H9 (cell line): ENCODE results near the gene CRISPLD2. TPM values are rescaled to one million over a fixed set of nuclear protein-coding genes. Genes with fewer than 3 reads are reported as not detected.
A peak's percentile ranks its signal among the peaks of the same experiment; 100 is the strongest.

ENCODE experiments used
- DNase-seq: peaks from one replicate; pipeline ENCODE4 v3.0.0-alpha.2; 2017
- H2AFZ ChIP-seq: one replicate; pipeline ENCODE4 v1.6.1; 2013; ENCODE audit warnings: mild to moderate bottlenecking, low read length, control low read depth, moderate library complexity
- H2AK5ac ChIP-seq: 2 replicates; pipeline ENCODE4 v1.6.1; 2013; ENCODE audit warnings: low read length, control low read depth, mixed read lengths; ENCODE audit not compliant: insufficient read length
- H2BK120ac ChIP-seq: one replicate; pipeline ENCODE4 v1.6.1; 2013; ENCODE audit warnings: low read depth, mild to moderate bottlenecking, low read length, control low read depth, inconsistent platforms; ENCODE audit not compliant: poor library complexity, severe bottlenecking
- H2BK12ac ChIP-seq: 2 replicates; pipeline ENCODE4 v1.6.1; 2013; ENCODE audit warnings: low read length, control low read depth, mixed read lengths, low read depth; ENCODE audit not compliant: insufficient read length
- H2BK15ac ChIP-seq: 2 replicates; pipeline ENCODE4 v1.6.1; 2013; ENCODE audit warnings: low read depth, low read length, control low read depth
- H2BK20ac ChIP-seq: one replicate; pipeline ENCODE4 v1.6.1; 2013; ENCODE audit warnings: low read depth, mild to moderate bottlenecking, low read length, control low read depth, inconsistent platforms; ENCODE audit not compliant: poor library complexity, severe bottlenecking
- H2BK5ac ChIP-seq: 2 replicates; pipeline ENCODE4 v1.6.1; 2013; ENCODE audit warnings: low read length, control low read depth, mixed read lengths; ENCODE audit not compliant: insufficient read length
- H3K14ac ChIP-seq: 2 replicates; pipeline ENCODE4 v1.6.1; 2013; ENCODE audit warnings: low read length, control low read depth; ENCODE audit not compliant: insufficient read depth
- H3K18ac ChIP-seq: 2 replicates; pipeline ENCODE4 v1.6.1; 2013; ENCODE audit warnings: low read depth, mild to moderate bottlenecking, mixed read lengths, low read length, control low read depth; ENCODE audit not compliant: insufficient read length
- H3K23ac ChIP-seq: 2 replicates; pipeline ENCODE4 v1.6.1; 2013; ENCODE audit warnings: low read length, control low read depth, mixed read lengths, low read depth; ENCODE audit not compliant: insufficient read length
- H3K23me2 ChIP-seq: 2 replicates; pipeline ENCODE4 v1.6.1; 2013; ENCODE audit warnings: low read depth, mild to moderate bottlenecking, mixed read lengths, low read length, control low read depth; ENCODE audit not compliant: insufficient read length, poor library complexity, severe bottlenecking
- H3K27ac ChIP-seq: 2 replicates; pipeline ENCODE4 v1.5.1; 2013; ENCODE audit warnings: low read length, control low read depth, mixed read lengths, low read depth; ENCODE audit not compliant: insufficient read length
- H3K27me3 ChIP-seq: 2 replicates; pipeline ENCODE4 v1.6.1; 2013; ENCODE audit warnings: low read length, control low read depth, inconsistent platforms; ENCODE audit not compliant: insufficient read depth
- H3K4ac ChIP-seq: 2 replicates; pipeline ENCODE4 v1.6.1; 2013; ENCODE audit warnings: low read depth, mild to moderate bottlenecking, control low read depth, inconsistent platforms, low read length, moderate library complexity
- H3K4me1 ChIP-seq: 2 replicates; pipeline ENCODE4 v1.6.1; 2013; ENCODE audit warnings: low read length, control low read depth, inconsistent platforms; ENCODE audit not compliant: insufficient read depth
- H3K4me2 ChIP-seq: 2 replicates; pipeline ENCODE4 v1.6.1; 2013; ENCODE audit warnings: low read length, control low read depth, mixed read lengths; ENCODE audit not compliant: insufficient read length, insufficient read depth
- H3K56ac ChIP-seq: 2 replicates; pipeline ENCODE4 v1.6.1; 2013; ENCODE audit warnings: low read depth, mild to moderate bottlenecking, mixed read lengths, low read length, control low read depth; ENCODE audit not compliant: insufficient read length
- H3K79me1 ChIP-seq: 2 replicates; pipeline ENCODE4 v1.6.1; 2013; ENCODE audit warnings: low read depth, mild to moderate bottlenecking, moderate library complexity, low read length, control low read depth, inconsistent platforms; ENCODE audit not compliant: insufficient read depth, poor library complexity, severe bottlenecking
- H3K79me2 ChIP-seq: 2 replicates; pipeline ENCODE4 v1.6.1; 2013; ENCODE audit warnings: low read length, control low read depth, inconsistent platforms; ENCODE audit not compliant: insufficient read depth
- H3K9ac ChIP-seq: 2 replicates; pipeline ENCODE4 v1.6.1; 2013; ENCODE audit warnings: low read length, control low read depth, mixed read lengths; ENCODE audit not compliant: insufficient read length; ENCODE audit errors: extremely low read depth
- H3K9me3 ChIP-seq: one replicate; pipeline ENCODE4 v1.6.1; 2013; ENCODE audit warnings: low read depth, low read length, inconsistent platforms; ENCODE audit not compliant: control insufficient read depth
- H3T11ph ChIP-seq: one replicate; pipeline ENCODE4 v1.6.1; 2013; ENCODE audit warnings: mild to moderate bottlenecking, low read length, control low read depth, inconsistent platforms
- H4K20me1 ChIP-seq: one replicate; pipeline ENCODE4 v1.6.1; 2013; ENCODE audit not compliant: control insufficient read depth, insufficient read length, insufficient read depth
- H4K5ac ChIP-seq: 2 replicates; pipeline ENCODE4 v1.6.1; 2013; ENCODE audit warnings: low read depth, mild to moderate bottlenecking, mixed read lengths, low read length, control low read depth; ENCODE audit not compliant: insufficient read length
- H4K8ac ChIP-seq: replicated peaks from 2 replicates; pipeline ENCODE4 v1.6.1; 2013; ENCODE audit warnings: low read length, control low read depth, mixed read lengths, low read depth; ENCODE audit not compliant: insufficient read length
- H4K91ac ChIP-seq: 2 replicates; pipeline ENCODE4 v1.6.1; 2013; ENCODE audit warnings: low read depth, mild to moderate bottlenecking, moderate library complexity, mixed read lengths, low read length, control low read depth; ENCODE audit not compliant: insufficient read length
- H3K27ac Mint-ChIP-seq, 3 experiments: 2 replicates in 2 of 3; 3 replicates in 1 of 3; pipeline ENCODE4 v1.8.0; 2020 to 2021; ENCODE audit warnings: mixed read lengths in 3 of 3, mild to moderate bottlenecking in 1 of 3, moderate library complexity in 1 of 3
- H3K27me3 Mint-ChIP-seq: 2 replicates; pipeline ENCODE4 v1.8.0; 2021; ENCODE audit warnings: low read depth, mild to moderate bottlenecking, moderate library complexity, mixed read lengths
- H3K36me3 Mint-ChIP-seq, 3 experiments: 2 replicates in 2 of 3; 3 replicates in 1 of 3; pipeline ENCODE4 v1.8.0; 2020 to 2021; ENCODE audit warnings: low read depth in 3 of 3, mixed read lengths in 3 of 3; ENCODE audit not compliant: insufficient read depth in 1 of 3
- H3K4me1 Mint-ChIP-seq, 2 experiments: 2 replicates each; pipeline ENCODE4 v1.8.0; 2020; ENCODE audit warnings: mixed read lengths in 2 of 2
- H3K4me3 Mint-ChIP-seq, 2 experiments: 2 replicates in 1 of 2; 3 replicates in 1 of 2; pipeline ENCODE4 v1.8.0; 2020 to 2021; ENCODE audit warnings: mild to moderate bottlenecking in 2 of 2, mixed read lengths in 2 of 2, moderate library complexity in 1 of 2
- H3K9me3 Mint-ChIP-seq, 2 experiments: 2 replicates in 1 of 2; 3 replicates in 1 of 2; pipeline ENCODE4 v1.8.0; 2020; ENCODE audit warnings: mild to moderate bottlenecking in 2 of 2, mixed read lengths in 2 of 2, moderate library complexity in 1 of 2
- CTCF ChIP-seq: fragments of 200-600 bp; sonication (generic); conservative IDR thresholded peaks from 3 replicates; pipeline ENCODE4 v1.8.0; 2021; ENCODE audit warnings: antibody characterized with exemption, mild to moderate bottlenecking
- WGBS: extraction: QIAGEN DNeasy Blood & Tissue Kit; methylation state at CpG from one replicate; pipeline ENCODE4 v1.1.7; 2013; ENCODE audit warnings: missing lambda C conversion rate, low lambda C conversion rate, mixed read lengths; ENCODE audit not compliant: insufficient read length; ENCODE audit errors: extremely low coverage; 5-methylcytosine and 5-hydroxymethylcytosine counted together
- total RNA-seq: library from RNA; stranded (reverse); gene quantifications from 2 replicates; pipeline ENCODE4 v1.2.1, GENCODE V29; 2021

CRISPLD2 gene
- total RNA-seq, 1 experiment from 2014 or later: 2.3 TPM

- Histone ChIP-seq H2BK5ac (no peak overlapping the region), H3K27ac (no peak overlapping the region), H4K8ac (no peak overlapping the region), H4K20me1 (no peaks in the 10 kb centered on the region), H3K27me3 (no peaks in the 10 kb centered on the region), H2BK15ac (no peak overlapping the region), H2AK5ac (no peak overlapping the region), H4K91ac (no peak overlapping the region), H3T11ph (peak overlapping the region; percentile 95), H3K56ac (no peak overlapping the region), H3K18ac (peak overlapping the region; percentile 99), H4K5ac (no peak overlapping the region), H3K9ac (peak overlapping the region; percentile 90), H3K79me2 (no peaks in the 10 kb centered on the region), H3K23me2 (no peaks in the 10 kb centered on the region), H3K79me1 (no peaks in the 10 kb centered on the region), H2AFZ (no peak overlapping the region), H2BK120ac (no peak overlapping the region), H2BK12ac (peak overlapping the region; percentile 31), H3K4ac (no peak overlapping the region; the same call in 1 of the 2 replicates), H3K14ac (peak overlapping the region; percentile 100), H2BK20ac (no peak overlapping the region), H3K9me3 (no peaks in the 10 kb centered on the region), H3K4me2 (peak overlapping the region; percentile 42), H3K23ac (no peak overlapping the region), H3K4me1 (peaks cover 10% of the 10 kb centered on the region; the same call in 1 of the 2 replicates)
- no peak for TF ChIP-seq CTCF
- Mint-ChIP-seq H3K4me1 (peaks cover 61 to 68% of the 10 kb centered on the region in 2 experiments), H3K9me3 (no peaks in the 10 kb centered on the region; a peak in 1 of 5 replicates), H3K36me3 (no peaks in the 10 kb centered on the region; a peak in 2 of 7 replicates), H3K4me3 (peak overlapping the region; percentile 47 to 77), H3K27ac (peak overlapping the region; percentile 87 to 96 (median 96); a peak in 6 of 7 replicates), H3K27me3 (peaks cover 78% of the 10 kb centered on the region)
- no CpG with 5 or more reads among the region's 18 CpGs for WGBS
- DNase-seq: peak; percentile 97
These were observed 22.1 kb downstream of the CRISPLD2 start for GRCh38 chr16:84841787-84842300.
